Stimulated activated CD4-positive, alpha-beta T cell treated with anti-CD3 and anti-CD28 coated beads, Interleukin-2, amount 100 ng/mL, for 4 hours (primary cell): ENCODE results near the gene CMKLR1.

Experiments
- DNase-seq: peaks from one replicate; pipeline ENCODE4 v3.0.0-alpha.2; 2020; ENCODE audit warnings: low read depth

Gene CMKLR1

DNA sequence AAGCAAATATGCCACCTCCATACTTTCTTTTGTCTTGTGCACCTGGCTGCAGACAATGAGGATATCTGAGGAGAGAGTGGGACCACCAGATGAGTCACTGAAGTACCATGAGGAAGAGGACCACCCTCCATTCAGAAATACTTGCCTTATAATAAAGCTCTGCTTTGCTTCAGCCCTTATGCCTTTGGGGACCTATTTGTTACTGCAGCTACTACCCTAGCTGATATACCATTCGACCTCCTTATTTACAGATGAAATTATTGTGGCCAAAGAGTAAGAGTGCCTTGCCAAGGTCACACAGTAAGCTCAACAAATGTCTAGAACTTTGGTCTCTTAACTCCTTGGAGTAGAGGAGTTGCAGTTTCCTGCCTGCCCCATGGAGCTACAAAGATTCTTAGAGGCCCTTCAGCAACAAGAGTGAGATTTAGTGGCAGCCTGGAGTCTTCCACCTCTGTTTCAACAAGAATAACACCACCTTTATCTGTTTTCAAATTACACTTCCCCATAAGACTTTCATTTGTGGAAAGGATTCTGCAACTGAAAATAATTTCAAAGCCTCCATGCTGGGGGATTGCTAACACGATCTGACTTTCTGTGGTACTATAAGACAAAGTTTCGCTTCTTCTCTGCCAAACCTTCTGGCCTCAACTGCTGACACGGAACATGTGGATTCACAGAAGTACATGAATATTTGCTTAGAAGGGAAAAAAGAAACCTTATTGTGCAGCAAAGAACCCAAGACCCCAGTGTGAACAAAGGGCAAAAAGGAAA lies 3.6 kb downstream of the CMKLR1 start:
- no peak for DNase-seq

DNA sequence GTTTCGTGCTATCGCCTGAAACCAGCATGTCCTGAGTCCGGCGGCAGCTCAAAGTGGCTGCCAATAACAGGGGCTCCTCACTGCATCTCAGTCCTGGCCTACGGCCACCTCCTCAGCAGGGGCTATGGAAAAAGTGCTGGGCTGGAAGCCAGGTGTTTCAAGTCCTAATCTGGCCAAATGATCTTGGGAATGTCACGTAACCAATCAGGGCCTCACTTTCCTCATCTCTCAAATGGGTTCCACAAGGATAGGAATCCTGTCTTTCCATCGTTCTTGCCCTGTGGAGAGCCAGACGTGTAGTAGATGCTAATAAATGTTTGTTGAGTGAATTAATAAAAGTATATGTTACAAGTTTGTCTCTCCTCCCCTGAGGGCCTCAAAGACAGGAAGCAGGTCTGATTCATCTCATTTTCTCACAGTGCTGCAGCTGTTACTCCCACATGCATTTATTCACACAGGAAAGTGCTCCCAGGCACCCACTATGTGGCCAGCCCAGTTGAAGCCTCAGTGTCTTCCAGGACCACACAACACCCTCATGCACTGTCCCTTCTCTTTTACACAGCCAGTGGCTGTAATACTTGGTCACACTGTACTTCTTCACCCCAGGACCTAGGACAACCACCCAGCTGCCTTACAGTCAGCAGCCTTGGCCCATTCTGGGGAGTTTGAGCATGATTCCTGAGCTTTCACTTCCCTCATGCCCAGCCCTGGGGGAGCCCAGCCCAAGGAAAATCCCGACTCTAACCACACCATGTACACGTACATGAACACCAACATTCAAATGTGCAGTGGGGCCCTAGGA lies 5.0 kb downstream of the CMKLR1 start:
- DNase-seq, result no peak

DNA sequence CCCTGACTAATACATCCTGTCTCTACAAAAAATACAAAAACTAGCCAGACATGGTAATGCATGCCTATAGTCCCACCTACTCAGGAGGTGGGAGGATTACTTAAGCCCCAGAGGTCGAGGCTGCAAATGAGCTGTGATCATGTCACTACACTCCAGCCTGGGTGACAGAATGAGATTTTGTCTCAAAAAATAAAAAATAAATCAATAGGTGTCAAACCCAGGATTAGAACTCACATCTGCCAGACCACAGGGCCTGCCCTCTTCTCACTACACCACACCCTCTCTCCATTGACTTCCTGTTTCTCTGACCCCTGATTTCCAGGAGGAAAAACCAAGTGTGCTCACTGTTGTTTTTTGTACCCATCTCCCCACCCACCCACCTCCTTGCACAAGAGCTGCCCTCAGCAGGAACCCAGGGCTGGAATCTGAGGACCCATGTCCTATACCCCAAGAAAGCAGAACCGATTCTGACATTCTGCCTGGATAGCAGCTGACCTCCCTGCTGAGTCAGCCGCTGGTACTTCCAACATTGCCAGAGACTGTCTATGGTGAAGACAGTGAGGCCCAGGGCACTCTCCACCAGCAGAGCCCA lies 6.2 kb downstream of the CMKLR1 start:
- no peak for DNase-seq

DNA sequence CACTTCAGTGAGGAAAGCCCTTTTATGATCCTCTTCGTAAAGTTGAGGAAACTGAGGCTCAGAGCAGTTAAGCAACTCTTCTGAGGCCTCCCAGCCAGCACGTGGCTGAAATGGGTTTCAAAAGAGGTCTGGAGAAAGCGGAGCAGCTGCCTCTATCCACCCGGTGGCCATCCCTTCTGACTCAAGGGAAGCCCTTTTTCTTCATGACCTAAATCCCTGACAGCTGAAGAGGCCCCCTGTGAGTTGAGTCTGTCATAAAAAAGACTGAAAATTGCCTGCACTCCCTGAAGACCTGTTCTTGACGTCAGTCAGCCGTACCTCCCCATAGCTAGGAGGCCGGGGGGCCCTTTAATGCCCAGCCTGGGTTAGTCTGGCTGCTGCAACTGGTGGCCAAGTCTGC lies 10.7 kb downstream of the CMKLR1 start:
- DNase-seq, result no peak

DNA sequence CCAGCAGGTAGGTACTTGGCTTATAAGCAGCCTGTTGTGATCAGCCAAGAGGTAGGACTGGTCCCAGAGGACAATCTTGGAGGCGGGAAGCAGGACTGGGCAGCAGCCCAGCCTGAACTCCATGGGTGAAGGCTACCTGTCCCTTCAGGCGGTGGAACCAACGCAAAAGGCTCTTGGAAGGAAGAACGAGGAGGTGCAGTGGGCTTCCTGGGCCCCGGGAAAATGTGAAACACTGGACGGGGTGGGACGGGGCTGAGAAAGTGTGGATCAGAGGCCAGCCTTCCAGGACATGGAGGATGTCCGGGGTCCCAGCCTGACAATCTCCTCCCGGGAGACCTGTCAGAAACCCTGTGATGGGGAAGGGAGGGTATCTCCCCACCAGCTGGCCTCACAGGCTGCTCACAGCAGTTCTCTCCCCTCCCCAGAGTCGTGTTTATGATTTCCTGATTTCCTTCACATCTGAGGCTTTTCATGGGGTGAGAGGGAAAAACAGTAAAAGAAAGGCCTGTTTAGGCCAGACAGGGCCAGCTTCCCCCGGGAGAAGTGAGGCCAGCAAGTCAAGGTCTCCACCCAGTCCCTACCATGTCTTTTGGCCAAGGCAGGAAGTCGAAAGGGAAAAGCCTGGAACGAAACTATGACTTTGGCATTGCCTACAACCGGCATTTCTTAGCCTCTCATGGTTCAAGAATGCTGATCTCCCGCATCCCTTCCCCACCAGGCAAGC lies 11.3 kb downstream of the CMKLR1 start:
- DNase-seq, result no peak

DNA sequence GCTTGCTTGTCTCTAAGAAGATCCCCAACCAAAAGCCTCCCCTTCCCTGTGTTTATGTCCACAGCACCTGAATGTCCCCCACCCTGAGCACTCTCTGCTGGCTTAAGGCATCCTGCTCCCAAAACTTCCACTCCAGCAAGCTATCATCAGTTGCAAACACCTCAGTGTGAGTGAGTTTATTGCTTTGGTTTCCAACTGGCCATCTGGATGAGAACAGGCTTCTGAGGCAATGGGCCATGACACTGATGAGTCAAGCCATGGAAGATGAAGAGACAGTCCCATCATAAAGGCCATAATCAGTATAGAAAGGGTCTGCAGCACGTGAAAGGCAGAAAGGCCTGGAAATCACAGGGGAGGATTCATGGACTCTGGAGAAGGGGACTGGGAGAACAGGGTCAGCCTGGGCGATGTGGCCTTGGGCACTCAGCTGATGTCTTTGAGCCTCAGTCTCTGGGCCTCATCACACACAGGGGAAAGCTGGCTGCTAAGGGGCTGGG lies 12.8 kb downstream of the CMKLR1 start:
- no peak for DNase-seq

DNA sequence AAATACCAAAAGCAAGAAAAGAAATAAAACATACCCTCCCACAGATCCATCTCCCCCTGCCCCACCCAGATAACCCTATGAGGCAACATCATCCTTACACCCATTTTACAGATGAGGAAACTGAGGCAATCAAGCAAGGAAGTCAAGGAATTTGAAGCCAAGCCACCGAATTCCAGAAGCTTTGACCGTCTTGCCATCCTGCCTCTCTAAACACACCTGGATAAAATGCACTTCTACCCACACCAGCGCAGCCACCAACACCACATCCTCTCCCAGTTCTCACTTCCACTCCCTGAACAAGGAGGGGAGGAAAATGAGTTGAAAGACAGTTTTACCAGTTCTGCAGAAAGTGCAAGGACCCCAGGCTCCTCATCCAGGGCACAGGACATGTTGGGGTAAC lies 13.6 kb downstream of the CMKLR1 start:
- DNase-seq, result no peak

DNA sequence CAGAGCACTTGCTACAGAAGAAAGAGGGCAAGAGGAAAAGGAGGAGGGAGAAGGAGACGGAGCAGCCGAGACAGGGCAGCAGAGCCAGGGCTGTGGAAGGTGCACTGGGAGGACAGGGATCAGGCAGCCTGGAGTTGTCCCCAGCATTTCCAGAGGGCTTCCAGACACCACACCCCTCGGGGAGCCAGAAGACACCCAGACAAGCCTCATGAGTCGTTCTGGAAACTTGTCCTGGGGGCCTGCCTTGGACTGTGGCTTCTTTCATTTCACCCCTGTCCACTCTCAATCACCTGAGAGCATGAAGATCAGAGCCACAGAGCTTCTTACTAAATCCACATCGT lies 14.1 kb downstream of the CMKLR1 start:
- DNase-seq, result no peak

DNA sequence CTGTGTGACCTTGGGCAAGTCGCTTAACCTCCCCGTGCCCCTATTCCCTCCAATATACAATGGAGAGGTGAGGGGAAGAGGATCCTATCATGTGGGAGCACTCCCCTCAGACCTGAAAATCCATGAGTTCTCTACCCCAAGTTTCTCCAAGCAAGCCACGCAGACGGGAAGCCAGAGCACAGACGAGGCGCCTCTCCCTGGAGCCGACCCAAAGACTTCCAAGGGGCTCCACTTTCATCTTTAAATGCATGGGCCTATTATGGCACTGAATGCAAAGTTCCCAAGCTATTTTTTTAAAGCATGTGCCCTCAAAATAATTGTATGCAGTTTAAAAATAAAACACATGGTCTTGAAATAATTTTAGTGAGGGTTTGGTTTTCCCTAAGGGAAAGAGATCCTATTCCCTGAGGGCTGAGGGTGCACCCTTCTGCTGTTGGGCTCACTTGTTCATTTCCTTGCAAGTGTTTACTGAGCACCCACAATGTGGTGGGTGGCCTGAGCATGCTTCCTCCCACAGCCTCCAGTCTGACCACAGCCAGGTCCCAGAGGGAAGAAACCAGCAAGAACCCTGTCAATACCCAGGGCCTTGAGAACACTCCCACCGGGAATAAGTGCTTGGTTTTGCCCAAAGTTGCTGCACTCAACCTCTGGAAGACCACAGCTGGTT lies 14.6 kb downstream of the CMKLR1 start:
- DNase-seq, result no peak

DNA sequence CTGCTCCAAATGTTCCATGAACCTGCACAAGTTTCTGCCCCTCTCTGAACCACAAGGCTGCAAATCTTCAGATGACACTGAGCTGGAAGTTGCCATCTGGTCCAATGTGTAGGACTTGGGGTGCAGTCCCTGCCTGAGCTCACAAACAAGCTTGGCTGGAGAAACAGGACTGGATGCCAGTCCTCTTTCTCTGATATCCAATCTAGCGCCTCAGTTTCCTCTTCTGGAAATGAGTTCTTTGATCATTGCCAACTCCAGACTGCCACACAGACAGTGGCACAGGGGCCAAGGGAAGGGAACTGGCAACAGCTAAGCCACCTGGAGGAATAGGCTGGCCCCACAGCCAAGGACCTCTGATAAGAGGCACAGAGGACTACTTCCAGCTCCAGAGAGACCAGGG lies 15.5 kb downstream of the CMKLR1 start:
- no peak for DNase-seq

DNA sequence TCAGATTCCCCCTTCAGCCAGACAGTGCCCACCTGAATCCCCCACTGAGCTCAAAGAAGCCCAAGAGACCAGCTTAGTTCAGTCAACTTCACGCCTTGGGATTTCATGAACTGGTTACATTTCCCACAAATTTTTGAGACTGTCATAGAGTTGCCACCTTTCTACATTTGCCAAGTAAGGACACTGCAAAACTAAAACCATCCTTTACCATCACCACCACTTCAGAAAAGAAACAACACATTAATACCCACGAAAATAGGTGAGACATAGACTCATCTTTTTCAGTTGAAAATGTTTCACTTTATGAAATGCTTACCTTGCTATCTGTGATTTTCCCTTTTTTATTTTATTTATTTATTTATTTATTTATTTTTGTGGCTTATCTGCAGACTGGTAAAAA lies 16.1 kb downstream of the CMKLR1 start:
- DNase-seq, result no peak

DNA sequence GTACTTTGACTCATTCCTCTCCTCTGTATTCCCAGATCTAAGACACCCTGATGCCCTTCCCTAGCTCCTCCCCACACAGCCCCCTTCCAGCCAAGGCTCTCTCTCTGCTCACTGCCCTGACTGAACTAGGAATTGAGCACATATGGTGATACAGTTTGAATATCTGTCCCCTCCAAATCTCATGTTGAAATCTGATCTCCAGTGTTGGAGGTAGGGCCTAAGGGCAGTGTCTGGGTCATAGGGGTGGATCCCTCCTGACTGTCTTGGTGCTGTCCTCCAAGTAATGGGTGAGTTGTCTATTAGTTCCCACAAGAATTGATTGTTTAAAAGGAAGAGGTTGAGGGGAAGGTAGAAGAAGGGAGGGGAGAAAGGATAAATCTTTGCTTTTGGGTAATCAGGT lies 17.4 kb downstream of the CMKLR1 start:
- DNase-seq, result no peak

DNA sequence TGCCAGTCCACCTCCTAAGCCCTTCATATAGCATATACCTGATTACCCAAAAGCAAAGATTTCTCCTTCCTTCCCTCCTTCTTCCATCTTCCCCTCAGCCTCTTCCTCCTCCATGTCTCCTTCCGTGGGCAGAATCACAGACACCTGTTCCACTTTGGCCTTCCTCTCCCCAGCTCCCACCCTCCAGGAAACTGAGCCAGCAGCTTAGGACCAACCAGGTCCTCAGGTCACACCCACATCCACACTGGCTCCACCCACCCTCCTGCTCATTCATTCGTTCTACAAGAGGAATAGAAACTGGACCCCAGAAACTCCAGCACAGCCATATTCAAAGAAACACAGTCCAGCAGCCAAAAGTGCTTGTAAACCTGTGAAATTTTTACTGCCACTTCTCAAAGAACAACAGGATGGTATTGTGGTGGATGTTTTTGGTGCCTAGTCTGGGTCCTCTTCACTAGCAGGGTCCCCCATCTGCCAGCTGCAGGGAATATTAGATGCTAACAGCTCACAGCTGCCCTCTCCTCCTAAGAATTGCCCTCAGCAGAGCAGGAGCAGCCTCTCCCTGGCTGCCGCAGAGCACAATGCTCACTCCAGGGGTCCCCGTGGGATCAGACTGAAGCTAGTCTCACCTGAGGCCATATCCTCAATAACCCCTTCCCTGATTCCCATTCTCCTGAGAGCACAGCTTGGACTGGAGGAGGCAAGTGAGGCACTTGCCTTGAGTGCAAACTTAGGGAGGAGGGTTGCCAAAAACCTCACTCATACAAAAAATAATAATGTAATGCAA lies 18.4 kb downstream of the CMKLR1 start:
- DNase-seq, result no peak

DNA sequence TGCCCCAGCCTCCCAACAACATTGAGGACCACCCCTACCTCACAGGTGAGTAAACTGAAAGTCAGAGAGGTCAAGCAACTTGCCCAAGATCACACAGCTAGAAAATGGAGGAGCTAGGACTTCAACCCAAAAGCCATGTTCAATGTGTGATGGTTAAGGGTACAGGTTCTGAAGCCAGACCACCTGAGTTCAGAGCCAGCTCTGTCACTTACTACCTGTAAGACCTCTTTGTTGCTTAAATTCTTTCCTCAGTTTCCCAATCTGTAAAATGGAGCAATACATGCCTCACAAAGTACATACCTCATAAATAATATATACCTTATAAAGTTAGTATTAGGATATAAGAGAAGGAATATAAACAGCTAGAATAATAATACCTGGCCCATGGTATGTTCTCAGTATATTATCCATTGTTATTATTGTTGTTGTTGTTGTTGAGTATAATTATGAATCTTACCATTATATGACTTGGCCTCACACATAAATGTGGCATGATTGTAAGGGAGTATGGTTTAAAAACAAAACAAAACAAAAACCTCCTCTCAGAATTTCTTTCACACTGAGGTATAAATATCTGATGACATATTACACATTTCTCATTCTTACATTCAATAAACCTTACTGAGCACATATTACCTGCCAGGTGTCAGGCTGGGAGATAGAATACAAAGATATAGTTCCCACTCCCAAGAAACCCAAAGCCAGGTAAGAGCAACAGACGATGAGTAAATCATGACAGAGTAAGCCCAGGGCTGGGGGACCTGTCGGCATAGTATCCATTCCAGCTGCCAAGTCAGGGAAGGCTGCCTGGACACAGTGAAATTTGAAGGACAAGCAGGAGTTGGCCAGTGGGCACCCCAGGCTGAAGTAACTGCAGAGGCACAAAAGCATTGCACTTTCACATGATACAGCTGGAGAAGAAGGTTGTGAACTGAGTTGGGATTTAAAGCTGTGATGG lies 19.6 kb downstream of the CMKLR1 start:
- DNase-seq, result no peak

DNA sequence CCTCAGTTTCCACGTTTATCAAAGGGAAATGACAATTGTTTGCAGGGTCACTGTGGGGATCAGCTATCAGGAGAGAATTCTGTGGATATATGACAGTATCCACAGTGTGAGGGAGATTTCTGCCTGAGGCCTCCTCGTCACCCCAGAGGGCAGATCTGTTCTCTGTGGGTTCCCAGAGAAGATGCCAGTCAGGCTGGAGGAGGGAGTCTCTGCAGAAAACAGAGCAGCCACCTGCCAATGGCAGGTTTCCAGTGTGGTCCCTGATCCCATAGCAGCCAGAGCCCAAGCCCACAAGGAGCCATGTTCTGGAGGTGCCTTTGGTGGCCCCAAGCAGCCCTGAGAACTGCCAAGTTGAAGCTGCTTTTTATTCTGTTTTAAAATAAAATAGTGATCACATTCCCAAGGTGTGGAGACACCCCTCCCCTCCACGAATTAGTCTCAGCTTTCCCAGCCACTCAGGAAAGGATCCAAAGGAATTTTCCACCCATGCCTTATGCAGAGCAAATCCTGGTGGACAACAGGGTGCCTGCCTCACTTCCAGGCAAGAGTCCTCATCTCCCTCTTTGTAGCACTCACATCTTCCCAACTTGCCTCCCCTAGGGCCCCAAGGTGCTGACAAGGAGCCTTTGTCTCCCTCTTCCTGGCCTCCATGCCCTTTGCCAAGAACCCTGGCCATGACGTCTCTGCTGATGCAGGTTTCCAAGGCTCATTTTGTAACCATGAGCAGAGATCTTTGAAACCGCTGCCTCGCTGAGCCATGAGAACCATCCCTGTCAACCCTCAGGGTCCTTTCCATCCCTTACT lies 20.4 kb downstream of the CMKLR1 start:
- no peak for DNase-seq

DNA sequence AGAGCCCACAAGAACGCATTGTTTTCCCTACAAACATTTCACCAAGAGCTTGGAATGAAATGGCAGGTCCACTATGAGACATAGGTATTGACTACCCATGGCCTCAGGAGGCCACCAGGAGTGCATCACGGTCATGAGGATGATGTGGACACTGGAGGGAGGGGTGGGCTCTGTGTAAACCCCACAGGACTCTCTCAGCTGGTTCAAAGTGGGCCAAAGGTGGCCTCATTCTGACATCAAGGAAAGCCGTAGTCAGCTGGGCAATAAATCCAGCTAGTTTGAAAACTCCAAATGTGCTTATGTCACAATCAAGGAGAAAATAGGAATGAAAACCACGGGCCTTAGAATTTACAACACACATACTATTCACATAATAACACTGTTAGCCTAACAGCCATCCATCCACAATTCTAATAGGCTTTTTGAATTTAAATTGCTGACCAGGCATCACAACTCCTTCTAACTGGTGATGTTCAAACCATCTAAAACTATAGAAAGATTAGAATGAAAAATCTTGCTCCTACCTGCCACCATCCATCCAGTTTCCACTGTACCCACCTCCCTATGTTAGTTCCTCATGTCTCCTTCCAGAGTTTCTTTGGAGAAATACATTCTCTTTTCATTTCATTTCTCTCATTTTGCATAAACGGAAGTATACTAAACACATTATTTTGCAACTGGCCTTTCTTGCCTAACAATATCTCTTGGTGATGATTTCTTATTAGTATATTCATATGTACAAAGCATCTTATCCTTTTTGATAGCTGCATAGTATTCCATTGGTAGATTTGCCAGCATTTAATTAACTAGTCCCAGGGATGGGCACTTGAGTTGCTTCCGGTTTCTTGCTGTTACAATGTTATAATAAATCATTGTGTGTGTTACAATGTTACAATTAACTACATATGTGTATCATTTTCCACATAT lies 21.5 kb downstream of the CMKLR1 start:
- DNase-seq, result no peak

DNA sequence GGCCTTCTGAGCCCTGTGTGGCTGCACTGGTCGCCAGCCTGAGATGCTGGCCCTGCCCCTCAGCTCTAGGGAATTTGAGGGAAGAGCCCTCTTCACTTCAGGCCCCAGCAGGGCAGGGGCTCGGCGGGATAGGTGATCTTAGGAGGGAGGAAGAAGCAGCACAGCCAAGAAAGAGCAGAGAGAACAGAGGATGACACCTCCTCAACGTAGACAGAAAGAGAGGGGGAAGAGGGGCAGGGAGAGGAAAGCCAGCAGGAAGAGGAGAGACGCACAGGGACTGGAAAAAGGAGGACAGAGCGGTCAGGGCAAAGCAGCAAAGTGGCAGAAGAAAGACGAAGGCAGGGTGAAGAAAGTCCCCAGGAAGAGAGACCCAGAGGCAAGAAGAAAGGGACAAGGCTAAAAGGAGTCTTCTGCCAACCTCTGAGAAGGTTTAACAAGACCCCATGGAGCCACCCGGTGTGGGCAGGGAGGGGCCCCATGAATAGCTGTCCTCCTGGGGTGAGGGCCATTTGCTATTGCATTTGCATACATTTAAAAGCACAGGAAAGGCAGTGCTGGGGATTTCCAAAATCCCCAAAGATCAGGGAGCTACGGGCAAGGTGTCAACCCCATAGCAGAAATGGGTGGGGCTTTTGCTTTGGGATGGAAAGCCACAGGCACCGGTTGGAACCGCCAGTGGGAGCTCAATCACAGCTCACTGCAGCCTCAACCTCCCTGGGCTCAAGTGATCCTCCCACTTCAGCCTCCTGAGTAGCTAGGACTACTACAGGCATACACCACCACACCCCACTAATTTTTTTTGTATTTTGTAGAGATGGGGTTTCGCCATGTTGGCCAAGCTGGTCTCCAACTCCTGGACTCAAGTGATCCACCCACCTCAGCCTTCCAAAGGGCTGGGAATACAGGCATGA lies 22.7 kb downstream of the CMKLR1 start:
- DNase-seq, result no peak
